Urothelium cell line (cell line): Measurements from ENCODE around the gene CLINT1.
"Not testable (repeated sequence)": the region's sequence is repeated elsewhere in the genome, so short reads cannot be mapped to it uniquely, and the experiment has no call there.

Experiments used
- DNase-seq: peaks from one replicate; pipeline ENCODE4 v3.0.0; 2011; ENCODE audit warnings: low spot score, mixed read lengths
- FAIRE-seq: peaks from 2 replicates; lab custom pipeline; 2011; peaks lifted over from hg19 to GRCh38; lab: Jason Lieb, UNC

CLINT1 gene

DNA sequence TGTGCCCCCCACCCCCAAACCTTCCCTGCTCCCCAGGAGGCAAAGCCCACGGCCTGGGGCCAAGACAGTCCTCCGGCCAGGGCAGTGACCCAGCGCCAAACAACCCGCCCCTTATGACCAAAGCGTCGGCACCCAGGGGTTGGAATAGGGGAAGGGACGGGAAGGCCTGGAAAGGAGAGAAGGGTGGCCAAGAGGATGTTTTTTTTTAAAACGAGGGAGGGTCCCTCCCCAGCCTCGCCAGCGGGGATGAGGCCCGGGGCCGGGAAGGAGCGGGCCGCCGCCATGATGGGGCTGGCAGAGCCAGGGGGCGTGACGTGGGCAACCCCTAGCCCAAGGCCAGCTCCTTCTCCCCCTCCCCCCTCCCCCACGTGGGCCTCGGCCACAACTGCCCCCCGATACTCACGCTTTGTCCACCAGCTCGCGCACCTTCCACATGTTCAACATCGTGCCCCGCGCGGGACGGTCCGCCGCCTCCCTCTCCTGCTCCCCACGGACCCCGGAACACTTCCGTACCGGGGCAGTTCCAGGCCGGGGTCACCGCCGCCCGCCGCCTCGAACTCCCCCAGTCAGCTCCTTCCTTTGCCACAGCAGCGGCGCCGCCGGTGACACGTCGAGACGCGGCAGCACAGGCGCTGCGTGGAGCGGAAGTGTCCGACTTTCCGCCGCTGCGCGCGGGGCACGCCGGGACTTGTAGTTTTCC, at the start of gene CLINT1:
TSS of gene CLINT1 (minus strand) at position 619 of the 700 bp plus-strand sequence. CDS start at position 444, 175 bp downstream.
- DNase-seq (peak; percentile 95), FAIRE-seq (peak; percentile 68)

DNA sequence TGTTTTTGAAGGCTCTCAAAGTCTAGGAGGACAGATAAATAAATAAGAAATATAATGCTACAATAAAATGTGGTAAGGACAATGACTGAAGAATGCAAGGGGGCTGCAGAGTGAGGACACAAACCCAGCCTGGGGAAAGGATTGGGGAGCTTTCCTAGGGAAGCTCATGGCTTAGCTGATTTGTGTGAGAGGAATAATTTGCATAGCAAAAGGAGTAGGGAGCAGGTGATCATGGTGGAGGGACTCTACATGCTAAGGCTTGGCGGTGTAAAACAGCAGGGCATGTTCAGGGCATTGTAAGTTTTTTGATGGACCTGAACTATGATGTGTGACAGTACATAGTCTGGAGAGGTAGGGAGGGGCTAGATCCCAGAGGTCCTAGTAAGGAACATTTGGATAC, 49.5 kb upstream of the CLINT1 start:
- FAIRE-seq: no peak

DNA sequence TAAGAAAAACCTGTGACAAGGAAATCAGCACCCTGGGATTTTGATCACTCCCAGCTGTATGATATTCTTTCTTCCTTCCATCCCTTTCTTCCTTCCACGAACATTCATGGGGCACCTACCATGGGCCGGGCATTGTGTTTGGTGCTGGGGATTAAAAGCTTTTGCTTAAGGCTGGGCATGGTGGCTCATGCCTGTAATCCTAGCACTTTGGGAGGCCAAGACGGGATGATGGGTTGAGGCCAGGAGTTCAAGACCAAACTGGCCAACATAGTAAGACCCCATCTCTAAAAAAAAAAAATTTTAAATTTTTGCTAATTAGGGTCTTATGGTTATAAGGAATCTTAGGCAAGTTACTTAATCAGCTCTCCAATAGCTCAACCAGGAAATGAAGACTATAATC, 48.5 kb upstream of the CLINT1 start:
- no peak for DNase-seq
- FAIRE-seq: no peak

More for the DNA sequence above, 49.5 kb upstream of the CLINT1 start:
- no peak for DNase-seq

DNA sequence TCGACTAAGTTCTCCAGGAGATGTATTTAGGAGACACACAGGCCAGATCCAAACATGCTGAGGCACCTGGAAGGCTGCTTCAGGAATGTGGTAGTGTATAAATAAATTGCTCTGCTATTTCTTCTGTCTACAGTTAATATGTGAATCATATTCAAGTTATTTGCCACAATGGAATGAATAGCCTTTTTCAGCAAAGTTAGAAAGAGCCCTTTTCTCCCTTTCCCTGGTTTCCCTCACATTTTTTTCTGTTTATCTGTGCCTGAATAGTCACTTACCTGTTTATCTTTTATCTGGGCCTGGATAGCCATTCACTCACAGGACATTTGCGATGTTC, 44.1 kb upstream of the CLINT1 start:
- no peak for DNase-seq
- no peak for FAIRE-seq

DNA sequence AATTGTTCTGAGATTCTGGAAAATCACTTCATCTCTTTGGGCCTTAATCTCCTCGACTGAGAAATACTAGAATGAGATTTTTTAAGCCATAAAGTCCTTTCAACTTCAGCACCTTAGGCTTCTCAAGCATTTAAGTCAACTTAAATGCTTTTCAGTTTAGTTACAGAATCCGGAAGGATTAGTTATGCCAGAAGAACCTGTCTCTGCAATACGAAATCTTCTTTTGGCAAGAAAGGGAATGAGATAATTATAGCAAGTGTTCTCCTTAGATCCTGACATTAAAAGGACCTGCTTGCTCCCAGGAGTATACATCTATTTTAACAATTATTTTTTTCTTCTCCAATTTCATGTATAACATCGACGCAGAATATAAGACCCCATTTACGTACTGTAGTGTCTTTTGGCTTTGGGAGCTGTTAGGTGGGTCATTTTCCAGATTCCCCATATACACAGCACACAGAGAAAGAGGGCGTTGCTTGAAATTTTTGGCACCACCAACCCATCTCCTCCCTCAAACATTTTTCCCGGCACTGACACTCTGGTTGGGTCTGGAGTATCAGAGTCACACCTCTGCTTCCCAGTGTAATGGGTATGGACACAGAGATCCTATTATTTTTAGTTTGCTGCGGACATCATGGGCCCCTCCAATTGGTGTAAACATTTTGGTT, 43.6 kb upstream of the CLINT1 start:
- FAIRE-seq: no peak
- DNase-seq: peak; percentile 22

DNA sequence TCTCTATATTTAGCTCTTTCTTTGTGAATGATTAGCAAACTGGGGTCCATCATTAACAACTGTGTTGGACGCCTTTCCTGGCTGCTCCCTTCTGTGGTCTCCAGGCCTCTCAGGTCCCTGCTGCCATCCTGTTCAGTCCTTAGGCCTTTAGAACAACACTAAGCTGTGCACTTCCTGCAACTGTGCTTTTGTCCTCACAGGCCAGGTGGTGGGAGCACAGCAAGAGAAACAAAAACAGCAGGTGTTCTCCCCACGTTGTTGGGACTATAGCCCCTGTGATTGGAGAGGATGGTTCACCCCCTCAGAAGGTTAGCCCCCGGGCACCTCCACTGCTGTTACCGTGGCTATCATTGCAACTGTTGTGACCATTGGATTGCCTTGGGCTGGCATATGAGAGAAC, 41.7 kb upstream of the CLINT1 start:
- FAIRE-seq (no peak), DNase-seq (no peak)

DNA sequence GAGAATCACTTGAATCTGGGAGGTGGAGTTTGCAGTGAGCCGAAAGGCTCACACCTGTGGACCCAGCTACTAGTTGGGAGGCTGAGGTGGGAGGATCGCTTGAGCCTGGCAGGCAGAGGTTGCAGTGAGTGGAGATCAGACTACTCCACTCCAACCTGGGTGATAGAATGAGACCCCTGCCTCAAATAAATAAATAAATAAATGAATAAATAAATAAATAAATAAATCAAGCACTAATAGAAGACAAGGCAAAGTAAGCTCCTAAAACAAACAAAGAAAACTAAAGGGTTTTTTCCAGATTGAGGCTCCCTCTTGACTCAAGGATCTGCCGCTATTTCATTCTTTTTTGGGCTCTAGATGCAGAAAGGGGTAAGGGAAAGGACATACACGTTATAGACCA, 34.7 kb upstream of the CLINT1 start:
- no peak for FAIRE-seq
- DNase-seq: no peak

DNA sequence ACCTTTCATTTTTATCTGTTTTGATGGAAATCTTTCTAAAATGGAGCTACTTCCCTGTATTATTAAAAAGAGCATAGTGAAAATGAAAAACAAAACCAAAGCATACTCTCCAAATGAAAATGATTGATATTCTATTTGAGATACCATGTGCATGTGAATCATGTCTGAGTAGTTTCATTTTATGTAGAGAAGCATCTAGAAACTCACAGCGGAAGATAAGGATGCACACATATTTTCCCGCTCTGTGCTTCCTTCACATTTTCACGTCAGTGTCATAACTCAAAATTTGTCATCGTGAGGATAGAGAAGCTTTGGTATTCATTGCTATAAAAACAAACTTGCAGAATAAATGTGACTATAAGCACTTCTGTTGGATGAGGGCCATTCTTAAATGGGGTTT, 34.0 kb upstream of the CLINT1 start:
- FAIRE-seq (no peak), DNase-seq (no peak)

DNA sequence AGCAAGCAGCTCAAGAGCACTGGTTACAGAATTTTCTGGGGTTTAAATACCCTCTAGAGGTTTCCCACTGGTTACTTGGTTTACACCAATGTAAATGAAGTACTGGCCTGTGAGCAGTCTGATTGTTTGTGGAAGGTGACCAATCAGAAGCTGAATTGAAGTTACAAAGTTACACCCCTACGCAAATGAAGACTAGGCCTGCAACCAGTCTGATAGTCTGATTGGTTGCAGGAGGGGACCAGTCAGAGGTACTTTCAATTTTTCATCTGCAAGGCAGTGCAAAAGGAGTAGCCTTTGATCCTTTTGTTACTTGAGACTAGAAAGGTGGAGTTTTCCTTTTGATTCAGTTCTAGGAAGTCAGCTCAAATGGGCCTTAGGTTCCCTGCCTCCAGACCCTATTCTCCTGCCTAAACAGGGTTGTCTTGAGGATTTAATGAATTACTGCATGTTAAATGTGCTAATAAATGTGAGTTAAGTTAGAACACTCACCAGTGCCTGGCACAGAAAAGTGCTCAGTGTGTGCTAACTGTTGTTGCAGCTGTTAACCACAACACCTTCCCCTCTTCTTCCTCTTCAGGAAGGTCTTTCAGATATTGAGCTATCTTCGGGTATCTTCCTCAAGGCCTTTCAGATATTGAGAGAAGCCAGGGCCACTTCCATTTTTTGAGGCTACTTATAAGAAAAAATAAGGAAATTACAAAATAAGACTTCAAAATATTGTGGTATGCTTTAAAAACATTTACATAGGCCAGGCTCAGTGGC, 32.1 kb upstream of the CLINT1 start:
- FAIRE-seq (no peak), DNase-seq (no peak)

DNA sequence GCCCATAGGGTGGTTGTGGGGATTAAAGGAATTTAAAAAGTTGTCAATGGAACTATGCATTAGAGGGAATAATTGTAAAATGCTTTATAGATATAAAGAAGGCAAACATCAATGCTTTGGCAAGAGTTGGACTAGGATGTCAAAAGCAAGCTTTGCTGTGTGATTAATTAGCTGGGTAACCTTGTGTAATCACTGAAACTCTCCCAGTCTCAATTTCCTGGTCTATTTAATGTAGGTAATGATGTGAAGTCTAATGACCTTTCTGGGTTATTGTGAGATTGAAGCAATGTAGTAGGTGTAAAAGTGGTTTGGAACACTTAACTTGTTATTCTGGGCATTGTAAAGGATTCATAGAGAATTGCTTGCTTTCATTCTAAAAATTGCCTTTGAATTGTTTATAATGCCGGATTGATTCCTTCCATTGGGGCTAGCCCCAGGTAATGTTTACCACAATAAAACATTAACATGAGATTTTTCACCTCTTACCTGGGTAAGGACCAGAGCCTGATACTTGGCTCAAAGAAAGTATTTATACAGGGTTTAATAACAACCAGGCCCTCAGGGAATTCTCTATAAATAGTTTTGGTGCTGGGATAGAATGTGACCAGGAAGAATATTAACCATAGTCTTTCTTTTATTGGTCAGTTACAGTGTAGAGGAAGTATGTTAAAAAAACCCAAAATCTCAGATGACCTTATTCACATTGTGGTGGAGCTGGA, 30.0 kb upstream of the CLINT1 start:
- DNase-seq (no peak), FAIRE-seq (no peak)

DNA sequence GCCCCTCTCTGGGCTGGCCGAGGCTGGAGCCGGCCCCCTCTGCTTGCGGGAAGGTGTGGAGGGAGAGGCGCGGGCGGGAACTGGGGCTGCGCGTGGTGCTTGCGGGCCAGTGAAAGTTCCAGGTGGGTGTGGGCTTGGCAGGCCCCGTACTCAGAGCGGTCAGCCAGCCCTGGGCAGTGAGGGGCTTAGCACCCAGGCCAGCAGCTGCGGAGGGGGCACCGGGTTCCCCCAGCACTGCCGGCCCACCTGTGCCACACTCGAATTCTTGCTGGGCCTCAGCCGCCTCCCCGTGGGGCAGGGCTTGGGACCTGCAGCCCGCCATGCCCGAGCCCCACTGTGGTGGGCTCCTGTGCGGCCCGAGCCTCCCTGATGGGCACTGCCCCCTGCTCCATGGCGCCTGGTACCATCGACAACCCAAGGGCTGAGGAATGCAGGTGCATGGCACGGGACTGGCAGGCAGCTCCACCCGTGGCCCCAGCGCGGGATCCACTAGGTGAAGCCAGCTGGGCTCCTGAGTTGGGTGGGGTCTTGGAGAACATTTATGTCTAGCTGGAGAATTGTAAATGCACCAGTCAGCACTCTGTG, 27.9 kb upstream of the CLINT1 start:
- FAIRE-seq (no peak), DNase-seq (no peak)

DNA sequence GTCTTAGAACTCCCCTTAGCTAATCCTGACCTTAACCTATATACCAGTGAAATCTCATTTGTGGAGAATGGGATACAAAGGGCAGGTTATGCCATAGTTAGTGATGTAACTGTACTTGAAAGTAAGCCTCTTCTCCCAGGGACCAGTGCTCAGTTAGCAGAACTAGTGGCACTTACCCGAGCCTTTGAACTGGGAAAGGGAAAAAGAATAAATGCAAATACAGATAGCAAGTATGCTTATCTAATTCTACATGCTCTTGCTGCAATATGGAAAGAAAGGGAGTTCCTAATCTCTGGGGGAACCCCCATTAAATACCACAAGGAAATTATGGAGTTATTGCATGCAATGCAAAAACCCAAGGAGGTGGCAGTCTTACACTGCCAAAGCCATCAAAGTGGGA, 26.1 kb upstream of the CLINT1 start:
- not testable (repeated sequence) for FAIRE-seq, DNase-seq

DNA sequence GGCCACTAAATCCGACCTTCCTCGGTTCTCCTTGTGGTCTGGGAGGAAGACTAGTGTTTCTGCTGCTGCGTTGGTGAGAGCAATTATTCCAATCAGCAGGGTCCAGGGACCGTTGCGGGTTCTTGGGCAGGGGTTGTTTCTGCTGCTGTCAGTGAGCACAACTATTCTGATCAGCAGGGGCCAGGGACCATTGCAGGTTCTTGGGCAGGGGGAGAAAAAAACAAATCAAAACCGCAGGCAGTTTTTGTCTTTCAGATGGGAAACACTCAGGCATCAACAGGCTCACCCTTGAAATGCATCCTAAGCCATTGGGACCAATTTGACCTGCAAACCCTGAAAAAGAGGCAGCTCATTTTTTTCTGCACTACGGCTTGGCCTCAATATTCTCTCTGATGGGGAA, 22.6 kb upstream of the CLINT1 start:
- FAIRE-seq: not testable (repeated sequence)

DNA sequence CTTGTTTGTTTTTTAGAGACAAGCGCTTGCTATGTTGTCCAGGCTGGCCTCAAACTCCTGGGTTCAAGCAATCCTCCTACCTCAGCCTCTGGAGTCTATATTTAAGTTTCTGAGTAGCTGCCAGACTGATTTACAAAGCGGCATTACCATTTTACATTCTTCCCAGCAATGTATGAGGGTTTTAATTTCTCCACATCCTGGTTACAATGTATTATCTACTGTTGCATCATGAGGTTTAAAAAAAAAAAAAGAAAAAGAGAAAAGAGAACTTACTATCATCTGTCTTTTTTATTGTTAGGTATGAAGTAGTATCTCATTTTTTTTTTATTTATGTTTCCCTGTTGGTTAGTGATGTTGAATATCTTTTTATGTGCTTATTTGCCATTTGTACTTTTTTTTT, 18.9 kb upstream of the CLINT1 start:
- no peak for FAIRE-seq

More for the DNA sequence above, 22.6 kb upstream of the CLINT1 start:
- not testable (repeated sequence) for DNase-seq

DNA sequence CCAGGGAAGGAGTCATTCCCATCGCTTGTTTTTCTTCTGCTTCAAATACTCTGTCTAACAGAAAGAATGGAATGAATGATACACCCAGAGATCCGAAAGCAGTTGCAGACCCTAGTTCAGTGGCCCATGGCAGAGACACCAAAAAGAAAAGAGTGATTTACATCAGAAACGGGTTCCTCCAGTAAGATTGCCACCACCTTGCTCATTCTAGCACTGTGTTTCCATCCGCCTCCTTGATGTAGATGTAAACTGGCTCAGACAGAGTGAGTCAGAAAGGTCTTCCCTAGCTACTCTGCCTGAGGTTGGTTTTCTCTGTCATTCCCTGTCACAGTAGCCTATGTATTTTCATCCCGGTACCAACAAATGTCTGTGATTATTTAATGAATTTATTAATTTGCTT, 15.9 kb upstream of the CLINT1 start:
- DNase-seq: no peak
- FAIRE-seq: no peak

More for the DNA sequence above, 18.9 kb upstream of the CLINT1 start:
- DNase-seq: no peak

DNA sequence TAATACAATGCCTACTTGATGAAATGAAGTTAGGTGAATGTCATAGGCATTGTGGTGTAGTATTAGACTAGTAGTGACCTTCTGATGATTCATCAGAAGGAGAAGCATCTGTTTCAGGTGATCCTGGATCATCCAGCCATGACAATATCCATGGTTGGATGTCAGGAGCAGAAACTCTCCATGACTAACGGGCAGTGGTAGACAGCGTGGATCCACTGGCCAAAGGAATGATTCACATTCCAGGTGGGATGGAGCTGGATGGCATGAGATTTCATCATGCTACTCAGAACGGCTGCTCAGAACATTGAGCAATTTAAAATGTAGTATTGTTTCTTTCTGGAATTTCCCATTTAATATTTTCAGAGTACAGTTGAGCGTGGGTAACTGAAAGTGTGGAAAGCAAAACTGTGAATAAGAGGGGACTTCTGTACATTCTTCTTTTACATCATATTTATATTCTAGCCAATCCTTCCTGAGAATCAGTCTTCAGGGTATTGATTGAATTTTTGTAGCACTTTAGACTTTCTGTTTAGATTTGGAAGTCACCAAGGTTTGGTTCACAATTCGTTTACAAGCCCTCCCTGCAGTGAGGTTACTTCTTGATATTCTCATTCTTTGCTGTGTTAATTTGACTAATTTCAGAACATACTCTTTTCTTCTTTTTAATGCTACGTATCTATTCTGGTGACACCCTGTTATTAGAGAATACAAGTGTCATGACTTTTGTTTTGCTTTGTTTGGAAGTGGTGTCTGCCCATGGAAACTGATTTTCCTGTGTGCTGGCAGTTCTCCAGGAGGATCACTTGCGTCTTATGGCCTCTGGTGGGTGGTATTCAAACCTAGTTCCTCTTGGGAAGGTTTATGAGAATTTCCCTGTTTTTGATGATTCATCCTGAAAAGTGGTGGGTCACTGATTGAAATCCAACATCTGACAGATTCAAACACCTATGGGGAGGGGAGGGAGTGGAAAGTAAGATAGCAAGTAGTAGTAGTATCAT, 12.2 kb upstream of the CLINT1 start:
- FAIRE-seq (no peak), DNase-seq (peak; percentile 65)

DNA sequence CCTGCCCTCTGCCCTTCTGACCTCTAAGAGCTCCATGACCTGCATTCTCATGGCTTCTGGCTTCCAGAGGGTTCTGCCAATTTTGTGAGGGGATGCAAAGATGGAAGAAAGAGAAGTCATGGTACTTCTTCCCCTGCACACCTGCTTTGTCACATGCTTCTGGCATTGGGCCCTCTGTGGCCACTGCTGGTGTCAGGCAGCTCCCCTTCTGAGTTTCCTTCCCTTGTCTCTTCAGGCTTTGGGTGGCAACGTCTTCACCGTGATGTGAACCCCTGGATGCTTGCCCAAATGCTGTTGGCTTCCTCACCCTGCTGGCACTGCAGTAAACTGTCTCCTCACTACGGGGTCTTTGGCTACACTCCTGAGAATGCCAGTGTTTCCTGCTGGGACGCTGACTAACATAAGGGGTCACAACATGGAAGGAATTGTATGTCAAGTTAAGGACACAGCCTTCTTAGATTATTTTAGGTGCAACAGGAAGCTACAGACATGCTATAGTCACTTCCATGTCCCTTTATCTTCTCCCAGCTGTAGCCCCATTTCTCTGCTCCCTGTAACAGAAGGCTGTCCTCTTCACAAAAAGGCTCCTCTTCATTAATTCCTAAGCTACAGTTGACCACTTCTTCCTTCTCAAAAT, 8.9 kb upstream of the CLINT1 start:
- no peak for FAIRE-seq
- no peak for DNase-seq

DNA sequence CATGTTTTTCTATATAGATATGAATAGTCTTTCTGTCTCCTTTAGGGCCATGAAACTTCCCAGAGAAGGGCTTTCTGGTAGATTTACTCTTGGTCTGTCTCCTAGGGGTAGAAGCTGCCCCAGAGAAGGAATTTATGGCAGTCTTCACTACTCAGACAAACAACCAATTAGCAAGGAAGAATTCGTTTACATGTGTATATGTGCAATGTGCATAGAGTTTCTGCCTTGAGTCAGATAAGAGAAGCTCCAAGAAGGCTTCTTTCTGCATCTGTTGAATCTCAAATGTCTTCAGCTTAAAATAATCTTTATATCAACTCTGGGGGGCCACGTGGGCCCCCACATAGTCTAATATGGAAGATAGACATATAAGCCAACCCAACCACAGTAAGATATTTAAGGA, 7.6 kb upstream of the CLINT1 start:
- FAIRE-seq (no peak), DNase-seq (no peak)

DNA sequence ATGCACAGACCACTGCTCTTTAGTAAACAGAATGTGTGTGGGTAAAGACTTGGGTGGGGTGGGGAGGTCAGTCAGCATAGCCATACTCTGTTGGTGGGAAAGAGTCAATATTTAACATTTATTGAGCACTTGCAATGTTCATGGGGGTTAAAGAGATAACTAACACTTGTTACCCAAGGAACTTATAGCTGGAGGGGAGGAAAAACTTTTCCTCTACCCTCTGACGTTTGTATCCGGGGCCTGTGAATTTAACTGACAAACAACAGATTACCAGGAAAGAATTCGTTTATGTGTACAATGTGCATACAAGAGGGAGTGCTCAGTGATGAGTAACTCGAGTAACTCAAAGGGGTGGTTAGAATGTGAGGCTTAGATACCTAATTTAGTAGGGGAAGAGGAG, 6.8 kb upstream of the CLINT1 start:
- no peak for FAIRE-seq
- no peak for DNase-seq
